Endothelial cell of umbilical vein (primary cell): ENCODE measurements around the gene GORASP2. TPM values are rescaled to one million over a fixed set of nuclear protein-coding genes. Genes with fewer than 3 reads are reported as not detected.

Experiments used
- BruUV-seq: library from RNA; stranded (reverse); fragments of 400-500 nt; replicated peaks from 2 replicates; lab custom pipeline; 2021; lab: Mats Ljungman, UMichigan
- CTCF ChIA-PET: fragments of 300-600, 350-600 bp; sonication (Branson Sonifier 250); formaldehyde crosslinking; loops from one replicate; lab custom pipeline; 2021; ENCODE audit warnings: antibody characterized with exemption, inconsistent platforms; lab: Charles Lee
- POLR2A ChIA-PET: fragments of 300-600, 350-600 bp; sonication (Branson Sonifier 250); formaldehyde crosslinking; loops from one replicate; lab custom pipeline; 2021; ENCODE audit warnings: antibody characterized with exemption, inconsistent platforms; lab: Charles Lee
- DNase-seq: peaks from one replicate; pipeline ENCODE4 v3.0.0-alpha.2; 2011; ENCODE audit warnings: low read depth, low spot score
- FAIRE-seq: peaks from 2 replicates; lab custom pipeline; 2011; peaks lifted over from hg19 to GRCh38; lab: Jason Lieb, UNC
- H2AFZ ChIP-seq: 2 replicates; pipeline ENCODE4 v1.6.0; 2012; ENCODE audit warnings: low read depth, low read length, control low read depth, inconsistent platforms
- H3K27ac ChIP-seq: 2 replicates; pipeline ENCODE4 v1.5.1; 2011; ENCODE audit warnings: low read depth, mild to moderate bottlenecking, control low read depth, low read length, moderate library complexity; ENCODE audit not compliant: insufficient read depth
- H3K27me3 ChIP-seq, 2 experiments: 2 replicates each; pipeline versions ENCODE4 v1.6.0 to v1.6.1; 2011; ENCODE audit warnings: low read length in 2 of 2, mixed read lengths in 1 of 2; ENCODE audit not compliant: control insufficient read depth in 2 of 2, insufficient read depth in 2 of 2
- H3K36me3 ChIP-seq, 2 experiments: 2 replicates in 1 of 2; 3 replicates in 1 of 2; pipeline ENCODE4 v1.5.1; 2011; ENCODE audit warnings: low read length in 2 of 2, mild to moderate bottlenecking in 1 of 2, moderate library complexity in 1 of 2; ENCODE audit not compliant: control insufficient read depth in 2 of 2, insufficient read depth in 2 of 2; ENCODE audit errors: extremely low read depth in 1 of 2
- H3K4me1 ChIP-seq: 3 replicates; pipeline ENCODE4 v1.5.1; 2011; ENCODE audit warnings: mild to moderate bottlenecking, low read length; ENCODE audit not compliant: control insufficient read depth, insufficient read depth; ENCODE audit errors: extremely low read depth
- H3K4me2 ChIP-seq: 2 replicates; pipeline ENCODE4 v1.6.1; 2011; ENCODE audit warnings: low read length, control low read depth, mixed read lengths; ENCODE audit not compliant: insufficient read depth
- H3K4me3 ChIP-seq, 3 experiments: fragments of 200-600 bp in 1 of 3; sonication (generic), shearing (Covaris generic) in 1 of 3; replicated peaks in 1 of 3; 2 replicates each; pipeline ENCODE4 v1.5.1; 2011 to 2016; ENCODE audit warnings: control low read depth in 3 of 3, low read length in 3 of 3, mild to moderate bottlenecking in 2 of 3, inconsistent platforms in 1 of 3, low read depth in 1 of 3, moderate library complexity in 1 of 3; ENCODE audit not compliant: insufficient read depth in 1 of 3
- H3K79me2 ChIP-seq: 2 replicates; pipeline ENCODE4 v1.6.0; 2012; ENCODE audit warnings: low read length, inconsistent platforms; ENCODE audit not compliant: control insufficient read depth, insufficient read depth
- H3K9ac ChIP-seq: replicated peaks from 2 replicates; pipeline ENCODE3; 2011; ENCODE audit warnings: low read length, control low read depth; ENCODE audit not compliant: insufficient read depth; ENCODE audit errors: extremely low read depth
- H3K9me1 ChIP-seq: replicated peaks from 3 replicates; pipeline ENCODE4 v1.6.0; 2011; ENCODE audit warnings: mild to moderate bottlenecking, low read length; ENCODE audit not compliant: control insufficient read depth, insufficient read depth; ENCODE audit errors: extremely low read depth
- H3K9me3 ChIP-seq: replicated peaks from 2 replicates; pipeline ENCODE4 v1.5.1; 2012; ENCODE audit warnings: low read length, inconsistent platforms; ENCODE audit not compliant: control insufficient read depth, insufficient read depth
- H4K20me1 ChIP-seq: replicated peaks from 2 replicates; pipeline ENCODE3; 2011; ENCODE audit warnings: mild to moderate bottlenecking, low read length; ENCODE audit not compliant: control insufficient read depth, insufficient read depth; ENCODE audit errors: extremely low read depth
- EZH2 ChIP-seq: IDR thresholded peaks from 2 replicates; pipeline ENCODE4 v1.6.1; 2012; ENCODE audit warnings: borderline replicate concordance, low read depth, mild to moderate bottlenecking, moderate library complexity, low read length, inconsistent platforms; ENCODE audit not compliant: severe bottlenecking
- FOS ChIP-seq: IDR thresholded peaks from 2 replicates; pipeline ENCODE4 v1.6.1; 2011; ENCODE audit warnings: mild to moderate bottlenecking, low read length, moderate library complexity, borderline replicate concordance; ENCODE audit not compliant: insufficient read depth
- GATA2 ChIP-seq: IDR thresholded peaks from 2 replicates; pipeline ENCODE4 v1.7.0; 2011; ENCODE audit warnings: low read depth, mild to moderate bottlenecking, moderate library complexity, mixed read lengths, low read length; ENCODE audit not compliant: insufficient read length, insufficient read depth
- JUN ChIP-seq: IDR thresholded peaks from 2 replicates; pipeline ENCODE4 v1.6.1; 2011; ENCODE audit warnings: borderline replicate concordance, low read depth; ENCODE audit not compliant: insufficient read length, insufficient read depth
- MYC ChIP-seq: IDR thresholded peaks from one replicate; pipeline ENCODE4 v1.6.1; 2011; ENCODE audit warnings: mild to moderate bottlenecking, low read depth, low read length
- POLR2A ChIP-seq: IDR thresholded peaks from 2 replicates; pipeline ENCODE4 v1.6.1; 2012; ENCODE audit warnings: low read depth, mild to moderate bottlenecking, control low read depth, low read length
- POLR2AphosphoS5 ChIP-seq: IDR thresholded peaks from 2 replicates; pipeline ENCODE4 v1.6.1; 2012; ENCODE audit warnings: low read depth, mild to moderate bottlenecking, control low read depth, low read length, moderate library complexity; ENCODE audit not compliant: insufficient read depth
- dilution Hi-C: fragments of 300-500 bp; cut with MboI; formaldehyde crosslinking; loops from one replicate; pipeline ENCODE4 v1.15.0; 2019; ENCODE audit warnings: low sequenced_read_pairs; ENCODE audit not compliant: extremely low pct_ligation_motif_present
- intact Hi-C: fragments of 100-400 bp; cut with micrococcal nuclease; formaldehyde crosslinking; loops from one replicate; pipeline ENCODE4 v1.10.0; 2022
- polyA plus RNA-seq, 4 experiments: library from polyadenylated mRNA; depleted of rRNA in 3 of 4; stranded (reverse) in 3 of 4; unstranded in 1 of 4; fragments of >200 nt; gene quantifications; 2 replicates each; pipeline versions ENCODE4 v1.2.1 to v1.2.3, GENCODE V29; 2011 to 2012; ENCODE audit warnings: missing spikeins in 1 of 4
- total RNA-seq: library from RNA; stranded (reverse); gene quantifications from 2 replicates; pipeline ENCODE4 v1.2.3, GENCODE V29; 2021
- TF ChIP-seq, protein P1 (sequence below), 2 donors: IDR thresholded peaks; 1 replicate in 1 of 2; 2 replicates in 1 of 2; pipeline ENCODE4 v1.5.1; 2011; ENCODE audit warnings: low read length in 2 of 2, mild to moderate bottlenecking in 2 of 2, moderate library complexity in 2 of 2, control low read depth in 1 of 2, inconsistent platforms in 1 of 2, low read depth in 1 of 2; ENCODE audit not compliant: insufficient read depth in 1 of 2; ENCODE audit errors: extremely low read depth in 1 of 2
- TF ChIP-seq, protein P2 (sequence below): IDR thresholded peaks from 2 replicates; pipeline ENCODE4 v1.6.1; 2011; ENCODE audit not compliant: insufficient read depth, insufficient read length

The GORASP2 gene
- total and polyA plus RNA-seq, 2 donors (not counting 3 experiments of a cell fraction or from before 2014, with no cell fraction given) = 104 to 245 TPM

DNA sequence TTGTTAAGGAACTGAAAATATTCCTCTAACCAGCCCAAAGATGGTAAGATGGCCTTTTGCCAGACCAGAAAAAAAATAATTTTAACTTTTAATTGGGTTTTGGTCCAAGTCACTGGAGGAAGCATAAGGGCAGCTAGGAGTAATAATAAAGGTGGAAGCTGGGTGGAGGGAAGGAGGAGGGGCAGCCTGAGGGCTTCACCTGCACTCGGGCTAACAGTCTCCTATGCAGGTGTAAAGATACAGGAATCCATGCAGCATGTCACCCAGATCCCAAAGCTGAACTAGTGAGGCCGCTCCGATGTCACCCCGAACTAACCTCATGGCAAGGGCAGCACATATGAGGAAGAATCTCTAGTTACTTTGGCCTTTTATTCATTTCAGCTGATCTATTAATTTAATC lies 37.2 kb upstream of the GORASP2 start:
- Histone ChIP-seq H3K27ac (no peak overlapping the region), H3K9me3 (no peaks in the 10 kb centered on the region), H3K79me2 (no peaks in the 10 kb centered on the region), H3K27me3 (peaks cover 8 to 10% of the 10 kb centered on the region in 2 experiments), H3K4me3 (no peak overlapping the region), H3K9me1 (no peaks in the 10 kb centered on the region), H3K36me3 (no peaks in the 10 kb centered on the region), H3K4me2 (no peak overlapping the region), H2AFZ (no peak overlapping the region), H4K20me1 (no peaks in the 10 kb centered on the region), H3K9ac (no peak overlapping the region), H3K4me1 (no peaks in the 10 kb centered on the region)
- ChIA-PET CTCF (interaction anchor here (1.7 kb wide), 1 partner anchor 18 kb away, joined by 7 read pairs; no protein-coding TSS in a partner anchor), POLR2A (interaction anchor here (0.6 kb wide), 1 partner anchor 669 kb away, joined by 4 read pairs; no protein-coding TSS in a partner anchor)
- intact Hi-C loops = no loop called here
- FAIRE-seq (no peak), DNase-seq (no peak)
- TF ChIP-seq JUN (no peak), GATA2 (no peak)
- TF ChIP-seq, protein P1, sequence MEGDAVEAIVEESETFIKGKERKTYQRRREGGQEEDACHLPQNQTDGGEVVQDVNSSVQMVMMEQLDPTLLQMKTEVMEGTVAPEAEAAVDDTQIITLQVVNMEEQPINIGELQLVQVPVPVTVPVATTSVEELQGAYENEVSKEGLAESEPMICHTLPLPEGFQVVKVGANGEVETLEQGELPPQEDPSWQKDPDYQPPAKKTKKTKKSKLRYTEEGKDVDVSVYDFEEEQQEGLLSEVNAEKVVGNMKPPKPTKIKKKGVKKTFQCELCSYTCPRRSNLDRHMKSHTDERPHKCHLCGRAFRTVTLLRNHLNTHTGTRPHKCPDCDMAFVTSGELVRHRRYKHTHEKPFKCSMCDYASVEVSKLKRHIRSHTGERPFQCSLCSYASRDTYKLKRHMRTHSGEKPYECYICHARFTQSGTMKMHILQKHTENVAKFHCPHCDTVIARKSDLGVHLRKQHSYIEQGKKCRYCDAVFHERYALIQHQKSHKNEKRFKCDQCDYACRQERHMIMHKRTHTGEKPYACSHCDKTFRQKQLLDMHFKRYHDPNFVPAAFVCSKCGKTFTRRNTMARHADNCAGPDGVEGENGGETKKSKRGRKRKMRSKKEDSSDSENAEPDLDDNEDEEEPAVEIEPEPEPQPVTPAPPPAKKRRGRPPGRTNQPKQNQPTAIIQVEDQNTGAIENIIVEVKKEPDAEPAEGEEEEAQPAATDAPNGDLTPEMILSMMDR (IDR thresholded peaks at IDR 0.05; ENCODE audit: extremely low read depth in 1 of 2, insufficient read depth in 1 of 2, low read depth in 1 of 2, low read length in 2 of 2) = no peak
- dilution Hi-C loops = no loop called here
- BruUV-seq = no TSS peak

DNA sequence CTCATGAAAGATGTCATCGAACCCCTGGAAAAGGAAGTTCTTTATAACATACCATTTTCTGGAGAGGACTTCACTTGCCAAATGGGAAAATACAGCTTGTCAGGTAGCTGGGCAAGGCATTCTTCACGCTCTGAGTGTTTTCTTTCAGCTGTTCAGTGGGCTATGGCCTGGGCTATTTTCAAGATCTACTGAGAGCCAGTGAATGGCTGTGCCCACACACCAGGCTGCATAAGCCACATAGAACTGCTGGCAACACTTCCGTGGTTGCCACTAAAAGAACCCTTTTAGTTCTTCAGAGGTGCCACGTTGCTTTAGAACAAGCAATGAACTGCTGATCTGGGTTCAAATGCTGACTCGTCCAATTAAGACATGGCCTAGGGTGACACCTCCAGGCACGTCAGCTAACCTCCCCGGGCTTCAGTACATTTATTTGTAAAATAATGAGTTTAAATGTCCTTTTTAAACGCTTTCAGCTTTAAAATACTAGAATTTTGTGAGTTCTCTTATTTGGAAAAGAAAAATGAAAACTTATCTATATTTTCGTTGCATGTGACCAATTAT lies 36.6 kb upstream of the GORASP2 start:
- Histone ChIP-seq H3K27ac (no peak overlapping the region), H2AFZ (no peak overlapping the region), H3K4me3 (no peak overlapping the region), H3K79me2 (no peaks in the 10 kb centered on the region), H3K9me1 (no peaks in the 10 kb centered on the region), H4K20me1 (no peaks in the 10 kb centered on the region), H3K4me1 (no peaks in the 10 kb centered on the region), H3K36me3 (no peaks in the 10 kb centered on the region), H3K9ac (no peak overlapping the region), H3K4me2 (no peak overlapping the region), H3K27me3 (peaks cover 7 to 10% of the 10 kb centered on the region in 2 experiments), H3K9me3 (no peaks in the 10 kb centered on the region)
- dilution Hi-C loops (no loop called here), intact Hi-C loops (no loop called here)
- ChIA-PET CTCF (interaction anchor here (1.7 kb wide), 1 partner anchor 19 kb away, joined by 7 read pairs; no protein-coding TSS in a partner anchor), POLR2A (no interaction called here)
- no peak for TF ChIP-seq EZH2
- TF ChIP-seq, protein P2, sequence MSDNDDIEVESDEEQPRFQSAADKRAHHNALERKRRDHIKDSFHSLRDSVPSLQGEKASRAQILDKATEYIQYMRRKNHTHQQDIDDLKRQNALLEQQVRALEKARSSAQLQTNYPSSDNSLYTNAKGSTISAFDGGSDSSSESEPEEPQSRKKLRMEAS = no peak
- TF ChIP-seq, protein P1 (IDR thresholded peaks at IDR 0.05; ENCODE audit: extremely low read depth in 1 of 2, insufficient read depth in 1 of 2, low read depth in 1 of 2, low read length in 2 of 2) = no peak
- no peak for TF ChIP-seq POLR2A
- no peak for TF ChIP-seq JUN
- TF ChIP-seq GATA2 = no peak
- TF ChIP-seq MYC = no peak
- no peak for TF ChIP-seq FOS
- TF ChIP-seq POLR2AphosphoS5 = no peak
- FAIRE-seq (no peak), DNase-seq (no peak)
- BruUV-seq = no TSS peak
